ENCODE data around the gene ZSCAN25. TPM values are rescaled to one million over a fixed set of nuclear protein-coding genes. Genes with fewer than 3 reads are reported as not detected.

Gene ZSCAN25
- total and polyA plus RNA-seq, 2 of the 13 experiments (the other 11 are each of a cell fraction or from before 2014, with no cell fraction given), result 12.1 to 16.8 TPM

DNA sequence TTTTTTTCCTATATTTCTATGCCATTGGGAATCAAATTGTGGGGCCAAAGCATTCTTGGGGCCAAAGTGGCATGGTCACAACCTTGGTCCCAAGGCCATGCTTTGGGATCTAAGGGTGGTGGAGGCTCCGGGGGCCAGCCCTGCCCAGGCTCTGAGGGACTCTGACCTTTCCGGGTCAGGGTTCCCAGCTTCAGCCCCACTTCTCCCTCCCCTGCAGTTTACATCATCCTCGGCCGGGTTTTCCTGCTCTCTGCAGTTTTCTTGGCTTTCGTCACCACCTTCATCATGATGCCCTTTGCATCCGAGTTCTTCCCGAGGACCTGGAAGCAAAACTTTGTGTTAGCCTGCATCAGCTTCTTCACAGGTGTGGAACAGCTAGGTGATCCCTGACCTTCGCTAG is 10.2 kb upstream of the ZSCAN25 start (continued):
- peak; percentile 45 for TF ChIP-seq ZNF687 (CRISPR knock-in tag; IDR thresholded peaks at IDR 0.05)
- peak; percentile 29; the same call in 1 of the 2 replicates for TF ChIP-seq SPEN (CRISPR knock-in tag; IDR thresholded peaks at IDR 0.05; ENCODE audit: low read depth)
- no peak for TF ChIP-seq MED8 (CRISPR knock-in tag; IDR thresholded peaks at IDR 0.05; ENCODE audit: insufficient replicate concordance)
- peak; percentile 64 for TF ChIP-seq NR2C2 (CRISPR knock-in tag; IDR thresholded peaks at IDR 0.05; ENCODE audit: borderline replicate concordance)
- peak; percentile 1; the same call in 1 of the 2 replicates for TF ChIP-seq TFAP4 (IDR thresholded peaks at IDR 0.05; ENCODE audit: borderline replicate concordance, low read depth)
- peak; percentile 39; the same call in 1 of the 2 replicates for TF ChIP-seq CEBPG (CRISPR knock-in tag; IDR thresholded peaks at IDR 0.05)
- TF ChIP-seq FOSL2 (CRISPR knock-in tag; IDR thresholded peaks at IDR 0.05), result 0 out of 2 replicates have a peak, but pooled peaks have one; percentile 21
- TF ChIP-seq RARA (CRISPR knock-in tag; IDR thresholded peaks at IDR 0.05), result peak; percentile 39; the same call in 1 of the 2 replicates
- peak; percentile 42; the same call in 1 of the 2 replicates for TF ChIP-seq HOXA3 (CRISPR knock-in tag; IDR thresholded peaks at IDR 0.05)
- TF ChIP-seq SNAPC2 (CRISPR knock-in tag; IDR thresholded peaks at IDR 0.05), result no peak
- TF ChIP-seq, protein P1, sequence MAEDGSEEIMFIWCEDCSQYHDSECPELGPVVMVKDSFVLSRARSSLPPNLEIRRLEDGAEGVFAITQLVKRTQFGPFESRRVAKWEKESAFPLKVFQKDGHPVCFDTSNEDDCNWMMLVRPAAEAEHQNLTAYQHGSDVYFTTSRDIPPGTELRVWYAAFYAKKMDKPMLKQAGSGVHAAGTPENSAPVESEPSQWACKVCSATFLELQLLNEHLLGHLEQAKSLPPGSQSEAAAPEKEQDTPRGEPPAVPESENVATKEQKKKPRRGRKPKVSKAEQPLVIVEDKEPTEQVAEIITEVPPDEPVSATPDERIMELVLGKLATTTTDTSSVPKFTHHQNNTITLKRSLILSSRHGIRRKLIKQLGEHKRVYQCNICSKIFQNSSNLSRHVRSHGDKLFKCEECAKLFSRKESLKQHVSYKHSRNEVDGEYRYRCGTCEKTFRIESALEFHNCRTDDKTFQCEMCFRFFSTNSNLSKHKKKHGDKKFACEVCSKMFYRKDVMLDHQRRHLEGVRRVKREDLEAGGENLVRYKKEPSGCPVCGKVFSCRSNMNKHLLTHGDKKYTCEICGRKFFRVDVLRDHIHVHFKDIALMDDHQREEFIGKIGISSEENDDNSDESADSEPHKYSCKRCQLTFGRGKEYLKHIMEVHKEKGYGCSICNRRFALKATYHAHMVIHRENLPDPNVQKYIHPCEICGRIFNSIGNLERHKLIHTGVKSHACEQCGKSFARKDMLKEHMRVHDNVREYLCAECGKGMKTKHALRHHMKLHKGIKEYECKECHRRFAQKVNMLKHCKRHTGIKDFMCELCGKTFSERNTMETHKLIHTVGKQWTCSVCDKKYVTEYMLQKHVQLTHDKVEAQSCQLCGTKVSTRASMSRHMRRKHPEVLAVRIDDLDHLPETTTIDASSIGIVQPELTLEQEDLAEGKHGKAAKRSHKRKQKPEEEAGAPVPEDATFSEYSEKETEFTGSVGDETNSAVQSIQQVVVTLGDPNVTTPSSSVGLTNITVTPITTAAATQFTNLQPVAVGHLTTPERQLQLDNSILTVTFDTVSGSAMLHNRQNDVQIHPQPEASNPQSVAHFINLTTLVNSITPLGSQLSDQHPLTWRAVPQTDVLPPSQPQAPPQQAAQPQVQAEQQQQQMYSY (CRISPR knock-in tag; IDR thresholded peaks at IDR 0.05), result peak; percentile 51; the same call in 1 of the 2 replicates
- peak; percentile 20; the same call in 1 of the 2 replicates for TF ChIP-seq TARDBP (CRISPR knock-in tag; IDR thresholded peaks at IDR 0.05)
- TF ChIP-seq SOX6 (IDR thresholded peaks at IDR 0.05), result no peak
- TF ChIP-seq SOX6 (CRISPR knock-in tag; IDR thresholded peaks at IDR 0.05), result peak; percentile 28; the same call in 1 of the 2 replicates
- TF ChIP-seq ZMYM4 (CRISPR knock-in tag; IDR thresholded peaks at IDR 0.05), result 0 out of 2 replicates have a peak, but pooled peaks have one; percentile 25
- TF ChIP-seq, protein P2, sequence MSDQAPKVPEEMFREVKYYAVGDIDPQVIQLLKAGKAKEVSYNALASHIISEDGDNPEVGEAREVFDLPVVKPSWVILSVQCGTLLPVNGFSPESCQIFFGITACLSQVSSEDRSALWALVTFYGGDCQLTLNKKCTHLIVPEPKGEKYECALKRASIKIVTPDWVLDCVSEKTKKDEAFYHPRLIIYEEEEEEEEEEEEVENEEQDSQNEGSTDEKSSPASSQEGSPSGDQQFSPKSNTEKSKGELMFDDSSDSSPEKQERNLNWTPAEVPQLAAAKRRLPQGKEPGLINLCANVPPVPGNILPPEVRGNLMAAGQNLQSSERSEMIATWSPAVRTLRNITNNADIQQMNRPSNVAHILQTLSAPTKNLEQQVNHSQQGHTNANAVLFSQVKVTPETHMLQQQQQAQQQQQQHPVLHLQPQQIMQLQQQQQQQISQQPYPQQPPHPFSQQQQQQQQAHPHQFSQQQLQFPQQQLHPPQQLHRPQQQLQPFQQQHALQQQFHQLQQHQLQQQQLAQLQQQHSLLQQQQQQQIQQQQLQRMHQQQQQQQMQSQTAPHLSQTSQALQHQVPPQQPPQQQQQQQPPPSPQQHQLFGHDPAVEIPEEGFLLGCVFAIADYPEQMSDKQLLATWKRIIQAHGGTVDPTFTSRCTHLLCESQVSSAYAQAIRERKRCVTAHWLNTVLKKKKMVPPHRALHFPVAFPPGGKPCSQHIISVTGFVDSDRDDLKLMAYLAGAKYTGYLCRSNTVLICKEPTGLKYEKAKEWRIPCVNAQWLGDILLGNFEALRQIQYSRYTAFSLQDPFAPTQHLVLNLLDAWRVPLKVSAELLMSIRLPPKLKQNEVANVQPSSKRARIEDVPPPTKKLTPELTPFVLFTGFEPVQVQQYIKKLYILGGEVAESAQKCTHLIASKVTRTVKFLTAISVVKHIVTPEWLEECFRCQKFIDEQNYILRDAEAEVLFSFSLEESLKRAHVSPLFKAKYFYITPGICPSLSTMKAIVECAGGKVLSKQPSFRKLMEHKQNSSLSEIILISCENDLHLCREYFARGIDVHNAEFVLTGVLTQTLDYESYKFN (CRISPR knock-in tag; conservative IDR thresholded peaks at IDR 0.05), result peak; percentile 58
- no peak for TF ChIP-seq HNRNPL (IDR thresholded peaks at IDR 0.05; ENCODE audit: low read depth, low read length)
- TF ChIP-seq HIVEP1 (CRISPR knock-in tag; IDR thresholded peaks at IDR 0.05), result peak; percentile 47; the same call in 1 of the 2 replicates

Data from HepG2 (cell line).